ENCODE measurements around the gene SLC9A5.
A peak's percentile ranks its signal among the peaks of the same experiment; 100 is the strongest.

Gene SLC9A5

GRCh38 chr16:67248401-67249177 is at the start of gene SLC9A5:
Gene SLC9A5, plus strand, starts transcription at chr16:67248979. Its CDS starts 36 bp downstream, at chr16:67249015.
- peak; percentile 32 for DNase-seq

- no peak for DNase-seq
Observed at GRCh38 chr16:67199011-67199807, 49.6 kb upstream of the SLC9A5 start, which contains the start of gene ELMO3. Gene ELMO3, plus strand, starts transcription at chr16:67199131. Its CDS starts 196 bp downstream, at chr16:67199327.

- DNase-seq: no peak
Observed at GRCh38 chr16:67199808-67200198, 49.0 kb upstream of the SLC9A5 start.

- no peak for DNase-seq
Observed at GRCh38 chr16:67200491-67200890, 48.3 kb upstream of the SLC9A5 start.

- DNase-seq: no peak
Observed at GRCh38 chr16:67201411-67202345, 47.1 kb upstream of the SLC9A5 start.

- no peak for DNase-seq
Observed at GRCh38 chr16:67202426-67202825, 46.4 kb upstream of the SLC9A5 start.

- DNase-seq: no peak
Observed at GRCh38 chr16:67202956-67203493, 45.8 kb upstream of the SLC9A5 start.

- no peak for DNase-seq
Observed at GRCh38 chr16:67204076-67204475, 44.7 kb upstream of the SLC9A5 start.

- no peak for DNase-seq
Observed at GRCh38 chr16:67206129-67206837, 42.5 kb upstream of the SLC9A5 start.

GRCh38 chr16:67206838-67207248 is 41.9 kb upstream of the SLC9A5 start:
- DNase-seq: no peak

- DNase-seq: no peak
Observed at GRCh38 chr16:67207249-67208091, 41.3 kb upstream of the SLC9A5 start.

GRCh38 chr16:67208154-67208896 is 40.5 kb upstream of the SLC9A5 start:
- DNase-seq: no peak

GRCh38 chr16:67209565-67209964 is 39.2 kb upstream of the SLC9A5 start:
- no peak for DNase-seq

- DNase-seq: no peak
Observed at GRCh38 chr16:67210069-67210937, 38.5 kb upstream of the SLC9A5 start.

GRCh38 chr16:67211674-67212073 is 37.1 kb upstream of the SLC9A5 start:
- no peak for DNase-seq

- no peak for DNase-seq
Observed at GRCh38 chr16:67212766-67213165, 36.0 kb upstream of the SLC9A5 start.

- DNase-seq: no peak
Observed at GRCh38 chr16:67213197-67214019, 35.4 kb upstream of the SLC9A5 start.

GRCh38 chr16:67215706-67216105 is 33.1 kb upstream of the SLC9A5 start:
- DNase-seq: no peak
